ENCODE results near the gene COX20.

GRCh38 chr1:244862699-244863490 is 27.4 kb downstream of the COX20 start:
- TF ChIP-seq POLR2AphosphoS5 (IDR thresholded peaks at IDR 0.05; ENCODE audit: low read depth, low read length) (peak; percentile 76; the same call in 1 of the 2 replicates), POLR2A (IDR thresholded peaks at IDR 0.05; ENCODE audit: low read depth, low read length) (peak; percentile 75), TAF1 (IDR thresholded peaks at IDR 0.05; ENCODE audit: borderline replicate concordance, low read depth, low read length) (peak; percentile 57; the same call in 1 of the 2 replicates)
